GM21786 (cell line): ENCODE results near the gene ZNF519.

Source experiments
- ATAC-seq: cut with Tn5 transposase; IDR thresholded peaks from one replicate; pipeline ENCODE4 v1.9.1; 2021; ENCODE audit not compliant: unreplicated experiment

ZNF519 gene

GRCh38 chr18:14100503-14101286 lies 31.5 kb downstream of the ZNF519 start:
- no peak for ATAC-seq

- no peak for ATAC-seq
These were observed 33.8 kb downstream of the ZNF519 start for GRCh38 chr18:14098428-14098827.

GRCh38 chr18:14097761-14098160 lies 34.5 kb downstream of the ZNF519 start:
- no peak for ATAC-seq

- no peak for ATAC-seq
These were observed 38.8 kb downstream of the ZNF519 start for GRCh38 chr18:14093307-14093915.

- ATAC-seq, result no peak
These were observed 39.5 kb downstream of the ZNF519 start for GRCh38 chr18:14092625-14093306.

GRCh38 chr18:14089781-14090180 lies 42.5 kb downstream of the ZNF519 start:
- no peak for ATAC-seq

GRCh38 chr18:14089191-14089590 lies 43.0 kb downstream of the ZNF519 start:
- no peak for ATAC-seq

- ATAC-seq, result no peak
These were observed 45.6 kb downstream of the ZNF519 start for GRCh38 chr18:14086458-14087231.

GRCh38 chr18:14085770-14086457 lies 46.3 kb downstream of the ZNF519 start:
- ATAC-seq, result no peak

GRCh38 chr18:14075196-14075595 lies 57.0 kb downstream of the ZNF519 start:
- ATAC-seq, result no peak

- no peak for ATAC-seq
These were observed 58.0 kb downstream of the ZNF519 start for GRCh38 chr18:14074187-14074586.

- ATAC-seq, result no peak
These were observed 78.6 kb downstream of the ZNF519 start for GRCh38 chr18:14053661-14054060.
